Activated T-cell treated with anti-CD3 and anti-CD28 coated beads for 24 hours (primary cell): ENCODE results near the gene MPG.

Experiments
- DNase-seq: peaks from one replicate; pipeline ENCODE4 v3.0.0-alpha.2; 2020; ENCODE audit warnings: low read depth

Gene MPG

GRCh38 chr16:50769-51591 lies 27.0 kb upstream of the MPG start:
- DNase-seq: no peak

GRCh38 chr16:53346-54236 lies 24.4 kb upstream of the MPG start, which contains the start of the genes POLR3K and SNRNP25:
TSS of gene POLR3K (minus strand) at chr16:53608. CDS start at chr16:53586, 22 bp downstream.
TSS of gene SNRNP25 (plus strand) at chr16:53828. CDS start at chr16:54017, 189 bp downstream.
- DNase-seq: peak; percentile 98

DNA sequence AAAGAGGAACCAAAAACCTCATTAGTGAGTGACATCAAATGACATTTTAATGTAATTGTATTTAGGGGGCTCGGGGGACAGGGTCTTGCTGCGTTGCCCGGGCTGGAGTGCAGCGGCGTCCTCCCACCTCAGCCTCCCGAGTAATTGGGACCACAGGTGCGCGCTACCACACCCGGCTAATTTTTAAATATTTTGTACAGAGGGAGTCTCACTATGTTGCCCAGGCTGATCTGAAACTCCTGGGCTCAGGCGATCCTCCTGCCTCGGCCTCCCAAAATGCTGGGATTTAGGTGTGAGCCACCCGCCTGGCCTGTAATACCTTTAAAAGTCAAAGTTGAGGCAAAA lies 23.8 kb upstream of the MPG start:
- DNase-seq: no peak

DNA sequence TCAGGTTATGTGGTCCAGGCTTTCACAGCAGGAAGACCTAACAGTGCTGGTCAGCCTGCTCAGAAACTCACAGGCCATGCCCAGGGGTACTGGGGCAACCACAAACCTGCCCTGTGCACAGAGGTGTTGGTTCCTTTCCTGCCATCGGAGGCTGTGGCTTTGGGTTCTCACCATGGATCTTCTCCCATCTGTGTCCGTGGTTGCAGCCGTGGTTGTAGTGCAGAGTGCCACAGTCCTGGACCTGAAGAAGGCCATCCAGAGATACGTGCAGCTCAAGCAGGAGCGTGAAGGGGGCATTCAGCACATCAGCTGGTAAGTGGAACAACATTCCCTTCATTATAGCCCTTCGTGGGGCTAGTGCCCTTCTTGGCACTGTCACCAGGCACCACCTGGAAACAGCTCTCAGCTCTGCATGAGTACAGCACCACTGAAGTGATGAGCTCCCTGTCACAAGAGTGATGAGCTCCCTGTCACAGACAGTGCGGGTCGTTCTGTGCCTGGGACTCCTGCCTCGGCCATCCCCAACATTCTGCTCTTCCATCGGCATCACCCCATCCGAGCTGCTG lies 22.4 kb upstream of the MPG start:
- DNase-seq: no peak

- DNase-seq: no peak
Measured at GRCh38 chr16:56231-56927, 21.6 kb upstream of the MPG start.

DNA sequence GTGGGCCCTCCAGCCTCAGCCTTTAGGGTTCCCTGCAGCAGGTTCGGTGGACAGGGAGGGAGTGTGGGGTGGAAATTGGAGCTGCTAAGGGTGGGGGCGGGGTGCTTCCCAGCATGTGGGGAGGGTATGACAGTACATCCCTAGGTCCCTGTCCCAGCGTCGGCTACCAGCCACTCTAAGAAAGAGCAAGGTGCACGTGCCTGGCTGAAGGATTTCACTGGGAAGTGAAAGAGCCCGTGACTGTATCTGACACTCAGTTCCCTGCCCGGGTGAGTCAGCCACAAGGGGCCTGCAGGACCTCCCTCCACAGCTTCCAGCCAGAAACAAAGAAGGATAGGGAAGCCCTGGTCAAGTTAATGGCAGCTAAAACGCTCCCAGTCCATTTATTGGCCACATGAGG lies 20.3 kb upstream of the MPG start:
- DNase-seq: no peak

DNA sequence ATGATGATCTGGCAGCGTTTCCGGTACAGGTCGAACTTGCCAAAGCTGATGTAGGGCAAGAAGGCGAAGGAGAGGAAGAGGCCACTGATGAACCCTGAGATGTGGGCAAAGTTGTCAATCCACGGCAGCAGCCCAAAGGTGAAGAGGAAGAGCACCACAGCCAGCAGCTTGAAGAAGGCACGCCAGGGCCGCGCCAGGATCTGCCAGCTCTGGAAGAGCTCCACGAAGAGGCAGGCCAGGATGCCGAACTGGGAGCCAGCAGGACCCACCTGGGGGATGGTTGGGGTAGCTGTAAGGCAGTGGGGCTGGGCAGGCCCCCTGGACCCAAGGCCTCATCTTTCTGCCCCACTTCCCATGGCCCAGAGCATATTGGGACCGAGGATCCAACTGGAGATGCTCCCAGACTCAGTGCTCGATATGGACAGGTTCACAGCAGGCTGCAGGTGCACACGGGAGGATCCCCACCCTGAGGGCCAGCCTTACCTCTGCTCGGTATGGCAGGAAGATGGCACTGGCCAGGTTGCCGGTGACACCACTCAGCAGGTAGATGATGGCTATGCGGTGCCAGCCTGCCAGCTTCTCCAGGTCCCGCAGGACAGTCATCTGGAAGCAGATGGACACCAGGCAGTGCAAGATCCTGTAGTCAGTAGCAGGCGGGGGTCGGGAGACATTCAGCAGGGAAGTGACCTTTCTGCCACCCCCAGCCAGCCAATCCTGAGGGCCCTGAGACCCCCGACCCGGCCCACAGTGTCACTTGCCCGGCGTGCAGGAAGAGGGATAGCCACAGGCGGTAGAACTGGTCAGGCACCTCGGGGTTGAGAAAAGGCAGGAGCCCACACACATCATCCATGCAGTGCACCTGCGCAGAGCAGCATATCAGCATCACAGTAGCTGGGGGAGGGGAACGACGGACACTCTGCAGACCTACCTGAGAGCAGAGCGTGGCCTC lies 19.3 kb upstream of the MPG start:
- DNase-seq: no peak

- no peak for DNase-seq
Measured at GRCh38 chr16:59440-60059, 18.5 kb upstream of the MPG start.

DNA sequence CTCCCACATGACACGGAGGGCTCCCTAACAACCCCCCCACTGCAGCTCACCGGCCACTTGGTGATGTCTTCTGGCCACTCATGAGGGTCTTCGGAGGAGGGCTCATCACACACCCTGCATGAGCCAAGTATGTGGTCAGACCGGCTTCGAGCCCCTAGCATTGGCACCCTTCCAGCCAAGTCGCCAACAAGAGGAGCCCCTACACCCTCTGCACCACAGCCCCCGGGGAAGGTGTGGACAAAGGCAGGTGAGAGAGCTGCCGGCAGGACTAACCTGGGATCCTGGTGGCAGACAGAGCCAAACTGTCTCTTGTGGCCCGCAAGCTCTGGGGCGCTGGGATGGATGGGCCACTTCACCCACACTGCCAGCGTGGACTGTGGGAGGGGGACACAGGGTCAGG lies 17.9 kb upstream of the MPG start:
- no peak for DNase-seq

DNA sequence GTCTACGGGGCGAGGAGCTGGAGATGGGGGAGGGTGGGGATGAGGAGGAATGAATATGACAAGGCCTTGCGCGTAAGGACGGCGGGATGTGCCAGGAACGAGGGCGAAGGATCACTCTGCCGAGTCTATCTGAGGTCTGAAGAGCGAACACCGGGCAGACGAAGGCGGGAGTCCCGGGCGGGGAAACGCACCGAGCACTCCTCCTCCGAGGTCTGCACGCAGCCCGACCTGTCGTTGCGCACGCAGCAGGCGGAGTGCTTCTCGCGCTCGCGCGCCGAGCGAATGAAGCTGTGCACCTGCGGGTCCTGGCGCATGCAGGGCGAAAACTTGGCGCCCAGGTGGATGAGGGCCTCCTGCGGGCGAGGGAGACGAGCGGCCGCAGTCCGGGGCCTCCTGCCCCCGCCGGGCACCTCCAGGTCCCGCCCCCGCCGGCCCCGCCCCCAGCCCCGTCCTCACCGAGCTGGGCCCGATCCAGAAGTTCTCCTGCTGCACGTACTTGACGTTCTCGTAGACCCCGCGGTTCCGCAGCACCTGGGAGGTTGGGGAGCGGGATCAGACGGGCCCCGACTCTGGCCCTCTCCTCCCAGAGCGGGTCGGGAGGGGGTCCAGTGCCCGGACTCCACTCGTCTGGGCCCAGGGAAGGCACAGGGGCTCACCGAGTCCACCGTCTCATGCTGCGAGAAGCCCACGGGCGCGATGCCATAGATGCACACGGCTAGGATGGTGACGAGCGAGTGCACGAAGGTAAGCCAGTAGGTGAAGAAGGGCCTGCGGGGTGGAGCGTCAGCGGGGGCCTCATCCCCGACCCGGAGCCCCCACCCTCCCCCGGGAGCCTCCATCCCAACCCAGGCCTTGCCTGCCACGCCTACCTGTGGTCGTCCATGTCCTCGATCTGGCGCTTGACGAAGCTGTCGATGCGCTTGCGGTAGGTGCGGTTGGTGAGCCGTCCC lies 16.8 kb upstream of the MPG start:
- DNase-seq: no peak

GRCh38 chr16:61879-62281 lies 16.1 kb upstream of the MPG start:
- no peak for DNase-seq

DNA sequence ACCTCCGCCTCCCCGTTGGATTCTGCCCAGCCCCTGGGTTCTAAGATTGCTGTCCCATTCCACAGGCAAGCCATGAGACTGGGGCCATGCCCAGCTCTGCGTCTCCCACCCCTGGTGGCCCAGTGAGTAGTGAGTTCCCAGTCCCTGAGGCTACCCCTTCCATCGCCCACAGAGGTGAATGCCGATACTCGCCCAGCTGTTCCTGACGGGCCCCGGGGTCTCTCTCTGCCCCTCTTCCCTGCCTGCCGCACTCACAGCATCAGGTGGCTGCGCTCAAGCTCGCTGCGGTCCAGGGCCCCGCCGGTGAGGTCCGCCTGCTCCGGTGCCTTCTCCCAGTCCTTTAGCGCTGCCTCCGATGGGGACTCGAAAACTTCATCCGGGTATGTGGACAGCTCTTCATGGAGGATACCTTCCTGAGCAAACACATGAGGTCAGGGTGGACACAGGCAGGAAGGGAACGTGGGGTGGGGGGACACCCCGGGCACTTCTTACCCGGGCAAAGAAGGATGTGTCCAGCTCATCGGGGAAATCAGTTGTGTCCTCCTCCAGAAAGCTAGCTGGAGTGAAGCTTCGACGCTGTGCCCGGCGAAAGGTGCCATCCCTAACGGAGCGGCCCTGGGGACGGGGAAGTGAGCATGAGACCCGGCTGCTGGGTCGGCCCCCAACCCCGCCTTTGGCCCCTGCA lies 15.6 kb upstream of the MPG start:
- no peak for DNase-seq

GRCh38 chr16:62968-63391 lies 15.0 kb upstream of the MPG start:
- no peak for DNase-seq

DNA sequence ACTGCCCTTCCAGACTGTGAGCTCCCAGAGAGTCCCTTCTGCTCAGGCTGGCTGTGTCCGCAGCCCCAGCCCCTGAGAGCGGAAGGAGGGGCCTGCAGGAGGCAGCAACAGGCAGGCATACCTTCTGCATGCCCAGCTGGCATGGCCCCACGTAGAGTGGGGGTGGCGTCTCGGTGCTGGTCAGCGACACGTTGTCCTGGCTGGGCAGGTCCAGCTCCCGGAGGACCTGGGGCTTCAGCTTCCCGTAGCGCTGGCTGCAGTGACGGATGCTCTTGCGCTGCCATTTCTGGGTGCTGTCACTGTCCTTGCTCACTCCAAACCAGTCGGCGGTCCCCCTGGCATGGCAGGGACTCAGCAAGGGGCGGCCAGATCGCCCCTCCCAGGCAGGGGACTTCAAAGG lies 14.6 kb upstream of the MPG start:
- DNase-seq: no peak

- DNase-seq: no peak
Measured at GRCh38 chr16:63998-64913, 13.8 kb upstream of the MPG start.

- DNase-seq: no peak
Measured at GRCh38 chr16:64914-65255, 13.1 kb upstream of the MPG start.

- DNase-seq: peak; percentile 80
Measured at GRCh38 chr16:65745-66144, 12.3 kb upstream of the MPG start.
